ENCODE results near the gene MTERF4.

DNA sequence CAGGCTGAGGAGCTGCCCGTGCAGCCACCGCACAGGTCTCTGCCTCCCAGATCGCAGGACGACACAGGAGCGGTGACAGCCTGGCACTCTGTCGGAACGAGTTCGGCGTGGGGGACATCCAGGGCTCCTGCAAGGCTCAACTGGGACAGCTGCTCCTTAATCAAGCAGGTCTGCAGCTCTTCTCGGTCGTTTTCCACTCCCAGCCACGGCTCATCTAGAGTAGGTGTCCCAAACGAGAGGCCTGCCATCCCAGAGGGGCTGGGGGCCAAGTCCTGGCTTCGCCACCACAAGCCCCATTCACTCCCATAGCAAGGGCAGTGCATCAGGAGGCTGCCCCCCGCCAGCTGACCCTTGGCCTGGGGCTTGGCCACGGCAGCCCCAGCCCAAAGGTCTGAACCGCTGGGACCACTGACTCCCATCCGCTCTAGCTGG, 24.7 kb upstream of the MTERF4 start:
- TF ChIP-seq POLR2AphosphoS5 (IDR thresholded peaks at IDR 0.05; ENCODE audit: low read depth) (no peak), SPI1 (IDR thresholded peaks at IDR 0.05; ENCODE audit: borderline replicate concordance, low read depth) (no peak)
- TF ChIP-seq, protein P1, sequence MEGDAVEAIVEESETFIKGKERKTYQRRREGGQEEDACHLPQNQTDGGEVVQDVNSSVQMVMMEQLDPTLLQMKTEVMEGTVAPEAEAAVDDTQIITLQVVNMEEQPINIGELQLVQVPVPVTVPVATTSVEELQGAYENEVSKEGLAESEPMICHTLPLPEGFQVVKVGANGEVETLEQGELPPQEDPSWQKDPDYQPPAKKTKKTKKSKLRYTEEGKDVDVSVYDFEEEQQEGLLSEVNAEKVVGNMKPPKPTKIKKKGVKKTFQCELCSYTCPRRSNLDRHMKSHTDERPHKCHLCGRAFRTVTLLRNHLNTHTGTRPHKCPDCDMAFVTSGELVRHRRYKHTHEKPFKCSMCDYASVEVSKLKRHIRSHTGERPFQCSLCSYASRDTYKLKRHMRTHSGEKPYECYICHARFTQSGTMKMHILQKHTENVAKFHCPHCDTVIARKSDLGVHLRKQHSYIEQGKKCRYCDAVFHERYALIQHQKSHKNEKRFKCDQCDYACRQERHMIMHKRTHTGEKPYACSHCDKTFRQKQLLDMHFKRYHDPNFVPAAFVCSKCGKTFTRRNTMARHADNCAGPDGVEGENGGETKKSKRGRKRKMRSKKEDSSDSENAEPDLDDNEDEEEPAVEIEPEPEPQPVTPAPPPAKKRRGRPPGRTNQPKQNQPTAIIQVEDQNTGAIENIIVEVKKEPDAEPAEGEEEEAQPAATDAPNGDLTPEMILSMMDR (IDR thresholded peaks at IDR 0.05; ENCODE audit: insufficient read depth, low read length): no peak

Measured in HL-60 (cell line).